GM23338 (cell line): ENCODE data around the gene RBBP8.

Source experiments
- JUNB ChIP-seq: IDR thresholded peaks from one replicate; pipeline ENCODE4 v1.6.1; 2016; ENCODE audit warnings: antibody characterized with exemption; ENCODE audit not compliant: unreplicated experiment
- POLR2AphosphoS5 ChIP-seq: IDR thresholded peaks from 2 replicates; pipeline ENCODE4 v1.6.1; 2016; ENCODE audit warnings: antibody characterized with exemption, low read depth
- ZNF331 ChIP-seq: fragments of 250-450 bp; sonication (Bioruptor Pico); IDR thresholded peaks from 2 replicates; pipeline ENCODE4 v1.5.0; 2020; ENCODE audit warnings: low read depth, mild to moderate bottlenecking, moderate library complexity
- TF ChIP-seq, protein P1 (sequence below), 2 experiments: fragments of 200-600 bp in 1 of 2; sonication (generic) in 1 of 2; conservative IDR thresholded peaks; 2 replicates each; pipeline versions ENCODE4 v1.5.1 to v1.6.1; 2016 to 2017; ENCODE audit warnings: antibody characterized with exemption in 2 of 2, low read depth in 2 of 2, mild to moderate bottlenecking in 2 of 2, moderate library complexity in 1 of 2

DNA sequence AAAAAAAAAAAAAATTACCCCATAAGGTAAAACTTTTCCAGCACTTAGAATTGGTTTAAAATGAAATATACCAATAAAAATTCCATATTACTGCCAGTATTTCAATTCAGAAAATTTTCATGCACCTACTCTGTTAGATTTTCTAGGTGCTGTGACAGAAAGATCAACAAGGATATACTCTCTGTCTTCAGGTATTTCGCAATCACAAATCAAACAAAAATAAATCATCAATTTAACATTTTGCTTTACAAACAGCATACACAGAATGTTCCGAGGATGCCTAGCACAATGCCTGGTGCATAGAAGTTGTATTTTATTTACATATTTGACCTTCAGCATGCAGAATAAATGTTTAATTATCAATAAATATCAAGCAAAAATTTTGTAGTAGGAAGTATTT lies 66.5 kb downstream of the RBBP8 start:
- TF ChIP-seq JUNB, result no peak
- no peak for TF ChIP-seq ZNF331 (CRISPR knock-in tag)
- TF ChIP-seq, protein P1, sequence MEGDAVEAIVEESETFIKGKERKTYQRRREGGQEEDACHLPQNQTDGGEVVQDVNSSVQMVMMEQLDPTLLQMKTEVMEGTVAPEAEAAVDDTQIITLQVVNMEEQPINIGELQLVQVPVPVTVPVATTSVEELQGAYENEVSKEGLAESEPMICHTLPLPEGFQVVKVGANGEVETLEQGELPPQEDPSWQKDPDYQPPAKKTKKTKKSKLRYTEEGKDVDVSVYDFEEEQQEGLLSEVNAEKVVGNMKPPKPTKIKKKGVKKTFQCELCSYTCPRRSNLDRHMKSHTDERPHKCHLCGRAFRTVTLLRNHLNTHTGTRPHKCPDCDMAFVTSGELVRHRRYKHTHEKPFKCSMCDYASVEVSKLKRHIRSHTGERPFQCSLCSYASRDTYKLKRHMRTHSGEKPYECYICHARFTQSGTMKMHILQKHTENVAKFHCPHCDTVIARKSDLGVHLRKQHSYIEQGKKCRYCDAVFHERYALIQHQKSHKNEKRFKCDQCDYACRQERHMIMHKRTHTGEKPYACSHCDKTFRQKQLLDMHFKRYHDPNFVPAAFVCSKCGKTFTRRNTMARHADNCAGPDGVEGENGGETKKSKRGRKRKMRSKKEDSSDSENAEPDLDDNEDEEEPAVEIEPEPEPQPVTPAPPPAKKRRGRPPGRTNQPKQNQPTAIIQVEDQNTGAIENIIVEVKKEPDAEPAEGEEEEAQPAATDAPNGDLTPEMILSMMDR (conservative IDR thresholded peaks at IDR 0.05; ENCODE audit: low read depth in 2 of 2), result no peak
- TF ChIP-seq POLR2AphosphoS5, result no peak
